ENCODE data around the gene MAPKAP1. TPM values are rescaled to one million over a fixed set of nuclear protein-coding genes. Genes with fewer than 3 reads are reported as not detected.
"Not testable (repeated sequence)": the region's sequence is repeated elsewhere in the genome, so short reads cannot be mapped to it uniquely, and the experiment has no call there.

MAPKAP1 gene
- polyA plus RNA-seq, 1 donor = 46.8 TPM

DNA sequence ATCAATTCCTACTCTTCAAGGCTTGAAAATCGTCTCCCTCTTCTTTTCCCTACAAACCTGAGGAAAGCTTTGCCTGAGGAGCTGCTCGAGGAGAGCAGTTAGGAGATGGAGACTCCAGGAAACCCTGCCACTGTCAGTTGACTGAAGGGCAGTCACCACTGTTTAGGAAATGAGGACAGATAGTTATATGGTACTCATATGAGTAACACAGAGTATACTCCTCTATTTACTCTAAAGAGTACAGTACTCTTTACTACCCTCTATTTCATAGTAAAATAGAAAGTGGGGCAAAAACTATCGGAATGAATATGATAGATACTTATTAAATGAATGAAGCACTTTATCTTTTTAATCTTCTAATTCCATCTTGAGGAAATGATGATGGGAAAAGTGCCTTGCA lies 115.8 kb downstream of the MAPKAP1 start:
- DNase-seq = no peak
- Histone ChIP-seq H3K36me3 (ENCODE audit: control insufficient read depth, insufficient read depth, low read length) (no peaks in the 10 kb centered on the region), H3K9me3 (ENCODE audit: control insufficient read depth, low read depth, low read length) (no peaks in the 10 kb centered on the region), H3K4me1 (ENCODE audit: control insufficient read depth, insufficient read depth, low read length) (peaks cover 8% of the 10 kb centered on the region), H3K27ac (ENCODE audit: low read length) (no peak overlapping the region), H3K27me3 (ENCODE audit: control insufficient read depth, insufficient read depth, low read length) (no peaks in the 10 kb centered on the region), H3K4me3 (ENCODE audit: low read length) (no peak overlapping the region)
- WGBS (ENCODE audit: insufficient coverage, low lambda C conversion rate) = 60% methylated on average over 1 of the region's 3 CpGs

- peaks cover 10% of the 10 kb centered on the region for H3K4me1 ChIP-seq (ENCODE audit: control insufficient read depth, insufficient read depth, low read length)
- H3K4me3 ChIP-seq (ENCODE audit: low read length) = no peak overlapping the region
- H3K27ac ChIP-seq (ENCODE audit: low read length) = no peak overlapping the region
- DNase-seq = no peak
- H3K27me3 ChIP-seq (ENCODE audit: control insufficient read depth, insufficient read depth, low read length) = no peaks in the 10 kb centered on the region
- WGBS (ENCODE audit: insufficient coverage, low lambda C conversion rate) = no CpG with 5 or more reads among the region's 4 CpGs
- peaks cover 7% of the 10 kb centered on the region for H3K36me3 ChIP-seq (ENCODE audit: control insufficient read depth, insufficient read depth, low read length)
- H3K9me3 ChIP-seq (ENCODE audit: control insufficient read depth, low read depth, low read length) = no peaks in the 10 kb centered on the region
Measured at GRCh38 chr9:125589287-125589686, 117.7 kb downstream of the MAPKAP1 start.

GRCh38 chr9:125587819-125588460 lies 119.1 kb downstream of the MAPKAP1 start:
- no peak overlapping the region for H3K27ac ChIP-seq (ENCODE audit: low read length)
- H3K9me3 ChIP-seq (ENCODE audit: control insufficient read depth, low read depth, low read length) = no peaks in the 10 kb centered on the region
- H3K4me3 ChIP-seq (ENCODE audit: low read length) = no peak overlapping the region
- H3K4me1 ChIP-seq (ENCODE audit: control insufficient read depth, insufficient read depth, low read length) = peaks cover 3% of the 10 kb centered on the region
- 100% methylated on average over 2 of the region's 5 CpGs for WGBS (ENCODE audit: insufficient coverage, low lambda C conversion rate)
- no peak for DNase-seq
- peaks cover 9% of the 10 kb centered on the region for H3K36me3 ChIP-seq (ENCODE audit: control insufficient read depth, insufficient read depth, low read length)
- H3K27me3 ChIP-seq (ENCODE audit: control insufficient read depth, insufficient read depth, low read length) = no peaks in the 10 kb centered on the region

DNA sequence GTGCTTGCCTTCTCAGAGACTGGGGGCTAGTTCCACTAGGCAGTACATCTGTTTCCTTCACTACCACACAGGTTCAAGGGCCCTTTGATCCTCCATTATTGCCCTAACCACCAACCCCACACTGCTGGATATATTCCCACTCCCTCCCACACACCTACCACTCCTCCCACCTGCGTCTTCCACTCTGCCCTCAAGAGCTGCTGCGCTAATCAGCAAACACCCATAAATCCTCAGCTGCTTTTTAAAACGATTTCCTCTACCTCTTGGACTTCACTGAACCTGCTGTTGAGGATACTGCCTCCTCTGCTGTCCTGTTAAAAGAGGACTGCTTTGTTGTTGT lies 120.9 kb downstream of the MAPKAP1 start:
- Histone ChIP-seq H3K4me3 (ENCODE audit: low read length) (no peak overlapping the region), H3K9me3 (ENCODE audit: control insufficient read depth, low read depth, low read length) (no peaks in the 10 kb centered on the region), H3K27ac (ENCODE audit: low read length) (no peak overlapping the region), H3K4me1 (ENCODE audit: control insufficient read depth, insufficient read depth, low read length) (peaks cover 3% of the 10 kb centered on the region), H3K36me3 (ENCODE audit: control insufficient read depth, insufficient read depth, low read length) (peaks cover 11% of the 10 kb centered on the region), H3K27me3 (ENCODE audit: control insufficient read depth, insufficient read depth, low read length) (no peaks in the 10 kb centered on the region)
- DNase-seq = peak in 1 of 2 donors; percentile 44
- WGBS (ENCODE audit: insufficient coverage, low lambda C conversion rate) = 12% methylated on average over 3 of the region's 3 CpGs

GRCh38 chr9:125585503-125586171 lies 121.4 kb downstream of the MAPKAP1 start:
- no peak for DNase-seq
- H3K27me3 ChIP-seq (ENCODE audit: control insufficient read depth, insufficient read depth, low read length) = no peaks in the 10 kb centered on the region
- no peaks in the 10 kb centered on the region for H3K9me3 ChIP-seq (ENCODE audit: control insufficient read depth, low read depth, low read length)
- H3K4me1 ChIP-seq (ENCODE audit: control insufficient read depth, insufficient read depth, low read length) = peaks cover 3% of the 10 kb centered on the region
- H3K36me3 ChIP-seq (ENCODE audit: control insufficient read depth, insufficient read depth, low read length) = peaks cover 11% of the 10 kb centered on the region
- H3K4me3 ChIP-seq (ENCODE audit: low read length) = no peak overlapping the region
- no peak overlapping the region for H3K27ac ChIP-seq (ENCODE audit: low read length)
- no CpG with 5 or more reads among the region's 11 CpGs for WGBS (ENCODE audit: insufficient coverage, low lambda C conversion rate)

DNA sequence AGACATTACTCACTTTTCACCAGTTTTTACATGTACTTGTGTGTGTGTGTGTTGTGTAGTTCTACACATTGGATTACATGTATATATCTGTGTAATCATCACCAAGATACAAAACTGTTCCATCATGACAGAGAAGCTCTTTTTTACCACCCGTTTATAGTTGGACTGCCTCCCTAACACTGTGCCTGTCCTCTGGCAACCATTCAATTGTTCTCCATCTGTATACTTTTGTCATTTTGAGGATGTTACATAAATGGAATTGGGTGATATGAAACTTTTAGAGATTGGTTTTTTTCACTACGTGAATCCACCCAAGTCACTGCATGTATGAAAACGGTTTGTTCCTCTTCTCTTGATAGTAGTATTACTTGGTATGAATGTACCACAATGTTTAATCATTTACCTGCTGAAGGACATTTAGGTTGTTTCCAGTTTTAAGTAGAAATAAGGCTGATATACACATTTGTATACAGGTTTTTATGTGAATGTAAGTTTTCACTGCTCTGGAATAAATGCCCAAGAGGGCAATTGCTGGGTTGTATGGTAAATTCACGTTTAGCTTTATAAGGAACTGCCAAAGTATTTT lies 126.2 kb downstream of the MAPKAP1 start:
- no peaks in the 10 kb centered on the region for H3K27me3 ChIP-seq (ENCODE audit: control insufficient read depth, insufficient read depth, low read length)
- no peaks in the 10 kb centered on the region for H3K4me1 ChIP-seq (ENCODE audit: control insufficient read depth, insufficient read depth, low read length)
- no peak for DNase-seq
- peaks cover 11% of the 10 kb centered on the region for H3K36me3 ChIP-seq (ENCODE audit: control insufficient read depth, insufficient read depth, low read length)
- no peak overlapping the region for H3K4me3 ChIP-seq (ENCODE audit: low read length)
- H3K9me3 ChIP-seq (ENCODE audit: control insufficient read depth, low read depth, low read length) = peaks cover 11% of the 10 kb centered on the region
- H3K27ac ChIP-seq (ENCODE audit: low read length) = no peak overlapping the region
- WGBS (ENCODE audit: insufficient coverage, low lambda C conversion rate) = 83% methylated on average over 1 of the region's 4 CpGs

DNA sequence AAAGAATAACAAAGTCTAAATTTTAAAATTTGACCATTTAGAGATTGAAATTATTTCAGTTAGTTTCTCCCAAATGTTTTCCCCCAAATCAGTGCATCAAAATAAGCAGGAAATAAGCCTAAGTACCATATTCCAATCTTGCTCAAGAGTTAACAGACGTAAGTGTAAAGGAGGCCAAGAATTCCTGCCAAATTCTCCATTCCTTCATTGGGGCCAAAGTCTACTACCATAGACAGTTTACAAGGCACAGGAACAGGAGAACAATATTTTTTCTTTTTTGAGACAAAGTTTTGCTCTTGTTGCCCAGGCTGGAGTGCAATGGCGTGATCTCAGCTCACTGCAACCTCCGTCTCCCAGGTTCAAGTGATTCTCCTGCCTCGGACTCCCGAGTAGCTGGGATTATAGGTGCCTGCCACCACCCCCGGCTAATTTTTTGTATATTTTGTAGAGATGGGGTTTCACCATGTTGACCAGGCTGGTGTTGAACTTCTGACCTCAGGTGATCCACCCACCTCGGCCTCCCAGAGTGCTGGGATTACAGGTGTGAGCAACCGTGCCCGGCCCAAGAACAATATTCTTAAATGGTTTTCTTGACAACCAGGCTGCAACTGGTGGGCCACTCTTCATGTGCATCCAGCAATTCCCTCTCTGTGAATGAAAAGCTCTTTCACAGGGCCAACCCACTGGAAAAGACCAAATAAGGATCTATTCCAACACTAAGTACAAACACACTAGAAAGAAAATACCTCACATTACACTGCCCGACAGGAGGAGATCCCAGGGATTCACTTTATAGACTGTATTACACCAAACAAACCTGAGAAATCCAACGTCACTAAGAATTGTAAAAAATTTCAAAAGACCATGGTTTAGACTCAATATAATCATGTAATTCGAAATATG lies 127.7 kb downstream of the MAPKAP1 start:
- 100% methylated on average over 2 of the region's 12 CpGs for WGBS (ENCODE audit: insufficient coverage, low lambda C conversion rate)
- Histone ChIP-seq H3K27me3 (ENCODE audit: control insufficient read depth, insufficient read depth, low read length) (no peaks in the 10 kb centered on the region), H3K36me3 (ENCODE audit: control insufficient read depth, insufficient read depth, low read length) (peaks cover 4% of the 10 kb centered on the region), H3K4me3 (ENCODE audit: low read length) (no peak overlapping the region), H3K9me3 (ENCODE audit: control insufficient read depth, low read depth, low read length) (peaks cover 11% of the 10 kb centered on the region), H3K27ac (ENCODE audit: low read length) (no peak overlapping the region), H3K4me1 (ENCODE audit: control insufficient read depth, insufficient read depth, low read length) (no peaks in the 10 kb centered on the region)
- no peak for DNase-seq

GRCh38 chr9:125574126-125574877 lies 132.7 kb downstream of the MAPKAP1 start:
- Histone ChIP-seq H3K9me3 (ENCODE audit: control insufficient read depth, low read depth, low read length) (peaks cover 15% of the 10 kb centered on the region), H3K4me3 (ENCODE audit: low read length) (no peak overlapping the region), H3K4me1 (ENCODE audit: control insufficient read depth, insufficient read depth, low read length) (no peaks in the 10 kb centered on the region), H3K27me3 (ENCODE audit: control insufficient read depth, insufficient read depth, low read length) (no peaks in the 10 kb centered on the region), H3K36me3 (ENCODE audit: control insufficient read depth, insufficient read depth, low read length) (no peaks in the 10 kb centered on the region), H3K27ac (ENCODE audit: low read length) (no peak overlapping the region)
- whole genome bisulfite sequencing (ENCODE audit: insufficient coverage, low lambda C conversion rate) = 100% methylated on average over 1 of the region's 2 CpGs
- no peak for DNase-seq

GRCh38 chr9:125572461-125572860 lies 134.5 kb downstream of the MAPKAP1 start:
- H3K9me3 ChIP-seq (ENCODE audit: control insufficient read depth, low read depth, low read length) = peaks cover 15% of the 10 kb centered on the region
- not testable (repeated sequence) for H3K4me3 ChIP-seq (ENCODE audit: low read length); H3K27ac ChIP-seq (ENCODE audit: low read length); DNase-seq; H3K27me3 ChIP-seq (ENCODE audit: control insufficient read depth, insufficient read depth, low read length); H3K4me1 ChIP-seq (ENCODE audit: control insufficient read depth, insufficient read depth, low read length); H3K36me3 ChIP-seq (ENCODE audit: control insufficient read depth, insufficient read depth, low read length)
- WGBS (ENCODE audit: insufficient coverage, low lambda C conversion rate) = 100% methylated on average over 1 of the region's 1 CpG

- H3K4me3 ChIP-seq (ENCODE audit: low read length); H3K4me1 ChIP-seq (ENCODE audit: control insufficient read depth, insufficient read depth, low read length); H3K27me3 ChIP-seq (ENCODE audit: control insufficient read depth, insufficient read depth, low read length); DNase-seq; H3K36me3 ChIP-seq (ENCODE audit: control insufficient read depth, insufficient read depth, low read length); H3K27ac ChIP-seq (ENCODE audit: low read length): not testable (repeated sequence)
- WGBS (ENCODE audit: insufficient coverage, low lambda C conversion rate) = no CpG with 5 or more reads among the region's 3 CpGs
- peaks cover 11% of the 10 kb centered on the region for H3K9me3 ChIP-seq (ENCODE audit: control insufficient read depth, low read depth, low read length)
Measured at GRCh38 chr9:125571824-125572223, 135.2 kb downstream of the MAPKAP1 start.
